A673 (cell line): ENCODE data around the gene TBC1D2.

Source experiments
- EZH2 ChIP-seq: fragments of 200-600 bp; sonication (generic); IDR thresholded peaks from 2 replicates; pipeline ENCODE4 v1.6.1; 2017; ENCODE audit warnings: borderline replicate concordance, low read depth, mild to moderate bottlenecking, mixed read lengths, antibody characterized with exemption, low read length; ENCODE audit not compliant: poor library complexity, severe bottlenecking
- TF ChIP-seq, protein P1 (sequence below): fragments of 300-800, 200-600 bp; sonication (generic); conservative IDR thresholded peaks from 2 replicates; pipeline ENCODE4 v1.5.1; 2017; ENCODE audit warnings: low read depth, mild to moderate bottlenecking, antibody characterized with exemption, low read length, moderate library complexity, mixed read lengths

DNA sequence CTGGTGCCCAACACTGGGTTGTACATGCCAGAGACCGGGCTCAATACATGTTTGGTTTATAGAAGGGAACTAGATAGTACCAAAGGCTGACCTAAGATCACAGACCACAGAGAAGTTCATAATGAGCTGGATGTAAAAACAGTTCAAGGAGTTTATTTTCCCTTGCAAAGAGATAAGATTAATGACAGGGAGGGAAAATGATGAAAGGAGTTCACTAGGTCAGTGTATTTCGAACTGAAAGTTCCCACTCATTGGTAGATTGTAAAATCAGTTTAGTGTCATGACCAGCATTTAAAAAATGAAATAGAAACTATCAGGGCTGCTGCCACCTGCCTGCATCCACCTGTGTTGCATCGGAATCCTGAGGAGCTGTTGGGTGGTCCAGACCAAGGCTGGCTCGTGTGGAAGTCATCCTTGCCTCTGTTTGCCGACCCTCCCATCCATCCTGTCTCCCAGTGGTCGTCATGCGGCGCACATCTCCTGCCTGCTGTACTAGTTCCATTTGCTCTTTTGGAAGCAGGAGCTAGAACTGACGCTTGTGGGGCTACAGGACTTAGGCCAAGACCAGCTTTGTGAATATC, 21.1 kb downstream of the TBC1D2 start:
- TF ChIP-seq, protein P1, sequence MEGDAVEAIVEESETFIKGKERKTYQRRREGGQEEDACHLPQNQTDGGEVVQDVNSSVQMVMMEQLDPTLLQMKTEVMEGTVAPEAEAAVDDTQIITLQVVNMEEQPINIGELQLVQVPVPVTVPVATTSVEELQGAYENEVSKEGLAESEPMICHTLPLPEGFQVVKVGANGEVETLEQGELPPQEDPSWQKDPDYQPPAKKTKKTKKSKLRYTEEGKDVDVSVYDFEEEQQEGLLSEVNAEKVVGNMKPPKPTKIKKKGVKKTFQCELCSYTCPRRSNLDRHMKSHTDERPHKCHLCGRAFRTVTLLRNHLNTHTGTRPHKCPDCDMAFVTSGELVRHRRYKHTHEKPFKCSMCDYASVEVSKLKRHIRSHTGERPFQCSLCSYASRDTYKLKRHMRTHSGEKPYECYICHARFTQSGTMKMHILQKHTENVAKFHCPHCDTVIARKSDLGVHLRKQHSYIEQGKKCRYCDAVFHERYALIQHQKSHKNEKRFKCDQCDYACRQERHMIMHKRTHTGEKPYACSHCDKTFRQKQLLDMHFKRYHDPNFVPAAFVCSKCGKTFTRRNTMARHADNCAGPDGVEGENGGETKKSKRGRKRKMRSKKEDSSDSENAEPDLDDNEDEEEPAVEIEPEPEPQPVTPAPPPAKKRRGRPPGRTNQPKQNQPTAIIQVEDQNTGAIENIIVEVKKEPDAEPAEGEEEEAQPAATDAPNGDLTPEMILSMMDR = no peak
- TF ChIP-seq EZH2 = no peak
